Stimulated activated CD4-positive, alpha-beta T cell treated with anti-CD3 and anti-CD28 coated beads, Interleukin-15, amount 100 ng/mL, for 1 hour (primary cell): ENCODE measurements around the gene FEZF1.

Source experiments
- DNase-seq, 2 donors: peaks; one replicate each; pipeline ENCODE4 v3.0.0-alpha.2; 2020; ENCODE audit warnings: low read depth in 1 of 2, low spot score in 1 of 2

FEZF1 gene

DNA sequence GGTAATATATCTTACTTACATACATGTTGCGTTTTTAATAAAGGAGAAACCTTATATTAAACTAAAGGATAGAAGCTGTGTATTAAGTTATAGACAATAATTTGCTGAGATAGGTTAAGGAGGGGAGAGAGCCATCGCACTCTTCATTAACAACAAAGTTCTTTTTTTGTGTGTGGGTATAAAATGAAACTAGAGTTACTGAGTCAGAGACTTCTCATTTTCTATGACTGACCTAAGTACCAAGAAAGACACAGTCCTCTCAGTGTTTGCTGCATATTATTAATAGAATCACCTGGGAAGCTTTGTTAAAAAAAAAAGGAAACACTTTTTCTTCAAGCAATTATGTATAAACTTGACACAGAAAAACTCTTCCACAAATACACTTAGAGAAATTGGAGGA is 31.4 kb downstream of the FEZF1 start:
- DNase-seq: no peak

DNA sequence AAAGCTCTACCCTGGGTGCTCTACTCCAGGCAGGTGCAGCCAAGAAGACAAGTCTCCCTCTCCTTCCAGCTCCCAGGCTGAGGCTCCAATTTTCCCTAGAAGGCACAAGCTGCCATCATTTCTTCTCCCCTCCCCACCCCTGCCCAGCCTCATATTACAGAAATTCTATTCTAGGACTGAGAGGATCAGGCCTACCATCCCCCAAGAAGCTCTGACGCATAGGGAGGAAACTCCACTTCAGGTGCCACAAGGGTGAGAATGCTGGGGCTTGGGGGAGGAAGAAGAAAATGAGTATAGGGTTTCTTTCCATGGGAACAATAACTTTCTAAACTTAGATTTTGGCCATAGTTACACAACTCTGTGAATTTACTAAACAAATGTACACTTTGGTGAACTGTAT is 35.3 kb downstream of the FEZF1 start:
- DNase-seq: no peak

DNA sequence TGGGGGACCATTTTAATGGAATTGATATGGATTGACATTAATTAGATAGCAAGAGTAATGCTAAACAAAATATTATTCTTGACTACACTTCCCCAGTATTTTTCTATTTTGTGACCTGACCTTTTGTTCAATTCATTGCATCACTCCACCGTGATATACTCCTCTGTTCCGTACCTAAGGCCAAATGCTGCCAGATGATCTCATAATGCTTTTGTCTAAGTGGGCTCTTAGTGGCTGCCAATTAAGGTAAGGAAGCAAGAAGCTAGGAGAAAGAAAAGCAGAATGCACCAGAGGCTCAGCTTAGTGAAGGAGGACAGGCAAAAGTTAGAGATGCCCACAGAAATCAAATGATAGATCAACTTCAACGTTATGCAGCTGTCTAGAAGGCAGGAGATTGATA is 36.4 kb downstream of the FEZF1 start:
- DNase-seq: no peak

DNA sequence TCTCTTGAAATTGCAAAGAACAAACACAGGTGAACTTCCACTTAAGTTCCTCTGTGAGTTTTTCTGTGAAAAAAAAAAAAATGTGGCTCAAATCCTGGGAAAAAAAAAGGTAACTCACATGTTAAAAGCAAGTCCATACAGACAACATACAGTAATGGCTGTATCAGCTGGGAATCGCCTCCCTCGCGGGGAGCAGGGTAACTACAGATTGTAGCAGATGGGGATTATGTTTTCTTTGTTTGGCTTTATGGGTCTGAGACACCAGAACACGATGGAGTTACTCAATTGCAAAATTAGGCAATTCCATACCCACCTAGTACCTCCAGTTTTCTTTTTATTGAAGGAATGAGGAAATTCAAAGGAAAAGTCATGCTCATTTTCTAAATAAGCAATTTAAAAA is 42.3 kb downstream of the FEZF1 start:
- DNase-seq: no peak

DNA sequence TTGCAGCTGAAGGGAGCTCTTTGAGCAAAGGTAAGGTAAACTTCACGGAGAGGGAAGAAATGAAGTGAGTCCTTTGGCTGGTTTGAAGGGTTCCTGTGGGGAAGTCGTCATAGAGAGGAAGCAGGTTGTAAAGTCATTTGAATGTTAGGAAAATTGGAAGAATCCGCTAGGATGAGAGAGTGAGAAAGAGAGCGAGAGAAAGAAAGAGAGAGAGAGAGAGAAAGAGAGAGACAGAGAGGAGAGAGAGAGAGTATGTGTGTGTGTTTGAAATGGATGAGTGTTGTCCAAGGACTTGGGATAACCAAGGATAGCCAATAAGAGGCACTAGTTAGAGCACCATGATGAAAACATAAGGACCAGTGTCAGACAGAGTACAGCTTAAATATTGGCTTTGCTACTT is 43.1 kb downstream of the FEZF1 start:
- DNase-seq: no peak

DNA sequence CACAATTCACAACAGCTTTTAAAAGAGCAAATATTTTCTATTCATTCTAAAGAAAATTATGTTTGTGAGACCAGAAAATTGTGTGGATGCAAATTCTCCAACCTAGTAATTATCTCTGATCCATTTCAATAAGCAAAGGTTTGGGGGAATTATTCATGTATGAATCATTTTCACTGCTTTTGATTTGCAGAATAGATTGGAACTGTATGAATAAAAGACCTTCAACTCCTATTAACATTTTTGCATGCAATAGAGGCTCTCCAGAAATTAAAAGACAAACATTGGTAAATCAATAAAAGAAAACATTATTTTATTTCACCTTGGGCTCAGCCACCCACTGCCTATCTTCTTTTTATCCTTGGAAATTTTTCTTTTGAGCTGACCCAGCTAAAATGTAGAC is 43.5 kb downstream of the FEZF1 start:
- no peak for DNase-seq

DNA sequence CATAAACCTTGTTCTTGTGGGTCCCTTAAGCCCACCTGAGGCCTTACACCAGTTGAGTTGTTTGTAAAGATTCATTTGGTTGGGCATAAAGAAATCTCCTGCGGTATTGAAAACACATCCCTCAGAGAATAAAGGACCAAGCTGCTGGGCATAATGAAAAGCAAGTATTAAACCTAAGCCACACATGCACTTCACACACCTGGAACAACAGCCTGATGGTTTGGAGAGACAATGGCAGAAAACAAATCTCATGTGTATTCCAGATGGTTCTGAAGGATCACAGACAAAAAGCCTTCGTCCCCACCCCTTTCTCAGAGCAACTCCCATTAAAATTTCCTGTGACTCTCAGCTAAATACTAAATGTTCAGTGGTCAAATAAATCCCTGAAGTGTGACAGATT is 44.2 kb downstream of the FEZF1 start:
- no peak for DNase-seq

DNA sequence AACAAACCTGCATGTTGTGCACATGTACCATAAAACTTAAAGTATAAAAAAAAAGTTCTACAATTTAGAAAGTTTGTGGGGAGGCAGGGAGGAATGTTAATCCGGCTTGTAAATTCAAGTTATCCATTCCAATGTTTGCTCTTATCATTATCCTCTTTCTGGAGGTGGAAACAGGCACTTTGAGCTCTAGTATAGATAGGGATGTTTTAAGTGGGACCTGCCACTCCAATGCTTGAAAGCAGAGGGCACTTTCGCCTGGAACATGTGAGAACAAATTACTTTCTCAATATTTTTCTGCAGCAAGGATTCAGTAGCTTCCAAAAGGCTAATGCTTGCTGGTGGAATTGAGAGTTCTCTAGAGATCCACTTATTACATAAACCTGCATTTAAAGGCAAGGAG is 45.6 kb downstream of the FEZF1 start:
- no peak for DNase-seq

DNA sequence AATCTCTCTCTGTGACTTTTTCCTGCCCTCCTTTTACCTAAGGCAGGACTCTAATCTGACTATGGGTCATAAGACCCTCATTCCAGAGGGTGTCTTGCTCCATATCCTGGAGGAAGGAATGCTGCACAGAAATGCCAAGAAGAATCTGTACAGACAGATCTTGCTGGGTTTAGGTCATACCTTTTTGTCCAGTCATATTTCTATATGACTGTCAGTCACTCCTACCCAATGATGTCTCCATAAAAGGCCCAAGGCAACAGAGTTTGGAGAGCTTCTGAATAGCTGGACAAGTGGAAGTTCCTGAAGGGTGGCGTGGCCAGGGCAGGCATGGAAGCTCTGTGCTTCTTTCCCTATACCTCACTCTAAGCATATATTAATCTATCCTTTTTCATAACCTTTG is 47.5 kb downstream of the FEZF1 start:
- DNase-seq: no peak

DNA sequence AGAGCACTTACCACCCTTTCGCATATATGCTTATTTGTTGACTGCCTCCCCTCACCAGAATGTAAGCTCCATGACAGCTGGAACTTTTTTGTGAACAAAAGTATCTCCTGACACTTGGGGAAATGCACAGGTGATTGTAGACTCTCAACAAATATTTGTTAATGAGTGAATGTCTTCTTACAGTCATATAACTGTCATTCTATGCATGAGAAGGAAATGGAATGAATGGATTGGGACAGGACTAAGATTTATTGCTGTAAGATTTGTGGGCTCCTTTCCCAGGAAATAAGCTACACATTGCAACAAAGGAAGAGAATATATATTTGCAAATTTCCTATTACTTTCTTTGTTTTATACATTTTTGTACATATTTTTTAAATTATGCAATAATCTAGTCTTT is 48.5 kb downstream of the FEZF1 start:
- DNase-seq: no peak

DNA sequence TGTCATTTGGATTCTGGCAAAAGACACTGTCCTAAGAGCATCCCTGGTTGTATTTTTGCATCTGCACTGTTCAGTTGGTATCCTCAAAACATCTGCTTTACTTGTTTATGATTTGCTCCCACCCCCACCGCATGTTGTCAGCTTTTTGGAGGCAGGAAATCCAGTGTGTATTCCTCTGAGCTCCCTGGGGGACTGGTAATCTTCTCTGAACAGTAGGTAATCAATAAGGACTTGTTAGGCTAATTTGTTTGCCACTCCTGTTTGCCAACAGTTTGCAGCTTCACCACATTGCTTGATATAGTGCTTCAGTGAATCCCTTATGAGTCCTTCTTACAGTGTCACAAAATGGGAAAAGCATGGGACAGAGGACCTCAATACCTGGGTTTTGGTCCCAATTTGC is 49.1 kb downstream of the FEZF1 start:
- DNase-seq: no peak
